Natural killer cell (primary cell): ENCODE data around the gene C1orf115. TPM values are rescaled to one million over a fixed set of nuclear protein-coding genes. Genes with fewer than 3 reads are reported as not detected.
"Not testable (repeated sequence)": the region's sequence is repeated elsewhere in the genome, so short reads cannot be mapped to it uniquely, and the experiment has no call there.

Experiments
- ATAC-seq, 3 donors: fragments of 150-1000 bp in 2 of 3; fragments of 200-7000 bp in 1 of 3; cut with Tn5 transposase; 1 replicate in 1 of 3; 2 replicates in 2 of 3; pipeline ENCODE4 v1.10.0; 2021; ENCODE audit warnings: mild to moderate bottlenecking in 2 of 3, moderate library complexity in 2 of 3
- DNase-seq, 2 donors: peaks; one replicate each; pipeline versions ENCODE4 v3.0.0 to v3.0.0-alpha.2; 2013 to 2021; ENCODE audit warnings: mixed read lengths in 1 of 2
- H3K27ac ChIP-seq: one replicate; pipeline ENCODE4 v1.5.1; 2013; ENCODE audit warnings: mild to moderate bottlenecking, low read length
- H3K27me3 ChIP-seq: one replicate; pipeline ENCODE4 v1.6.1; 2013; ENCODE audit warnings: low read length; ENCODE audit not compliant: control insufficient read depth, insufficient read depth
- H3K36me3 ChIP-seq: one replicate; pipeline ENCODE4 v1.6.1; 2013; ENCODE audit warnings: low read length; ENCODE audit not compliant: control insufficient read depth, insufficient read depth
- H3K4me1 ChIP-seq: one replicate; pipeline ENCODE4 v1.6.1; 2013; ENCODE audit warnings: low read length; ENCODE audit not compliant: control insufficient read depth, insufficient read depth
- H3K4me3 ChIP-seq: one replicate; pipeline ENCODE4 v1.5.1; 2013; ENCODE audit warnings: low read length
- H3K9me3 ChIP-seq: one replicate; pipeline ENCODE4 v1.6.1; 2013; ENCODE audit warnings: low read length; ENCODE audit not compliant: control insufficient read depth, insufficient read depth
- H3K27ac Mint-ChIP-seq, 2 donors: one replicate each; pipeline ENCODE4 v1.8.0; 2022; ENCODE audit warnings: mild to moderate bottlenecking in 2 of 2, mixed read lengths in 2 of 2, moderate library complexity in 1 of 2
- H3K27me3 Mint-ChIP-seq, 2 donors: one replicate each; pipeline ENCODE4 v1.8.0; 2022; ENCODE audit warnings: low read depth in 2 of 2, mixed read lengths in 2 of 2
- H3K36me3 Mint-ChIP-seq: one replicate; pipeline ENCODE4 v1.8.0; 2022; ENCODE audit warnings: mixed read lengths
- H3K4me1 Mint-ChIP-seq, 2 donors: one replicate each; pipeline ENCODE4 v1.8.0; 2022; ENCODE audit warnings: mixed read lengths in 2 of 2
- H3K4me3 Mint-ChIP-seq: one replicate; pipeline ENCODE4 v1.8.0; 2022; ENCODE audit warnings: mild to moderate bottlenecking, moderate library complexity, mixed read lengths
- H3K9me3 Mint-ChIP-seq, 2 donors: one replicate each; pipeline ENCODE4 v1.8.0; 2022; ENCODE audit warnings: mixed read lengths in 2 of 2
- WGBS: methylation state at CpG from one replicate; pipeline ENCODE4 v1.1.7; 2013; ENCODE audit warnings: missing lambda C conversion rate; ENCODE audit not compliant: insufficient coverage; 5-methylcytosine and 5-hydroxymethylcytosine counted together
- intact Hi-C: fragments of 100-400 bp; cut with micrococcal nuclease; formaldehyde crosslinking; loops from one replicate; pipeline ENCODE4 v1.14.2; 2022
- total RNA-seq, 4 donors: library from RNA; stranded (reverse); fragments of 120-200 nt in 1 of 4; gene quantifications; one replicate each; pipeline versions ENCODE4 v1.2.3 to v1.2.4, GENCODE V29; 2013 to 2022
- TF ChIP-seq, protein P1 (sequence below): fragments of 200-600 bp; IDR thresholded peaks from one replicate; pipeline ENCODE4 v1.8.0; 2022; ENCODE audit warnings: antibody characterized with exemption

The C1orf115 gene
- total RNA-seq, 3 donors from 2014 or later (not counting 1 experiment from before 2014, with no cell fraction given): 0.33 to 1.3 (median 0.75) TPM

DNA sequence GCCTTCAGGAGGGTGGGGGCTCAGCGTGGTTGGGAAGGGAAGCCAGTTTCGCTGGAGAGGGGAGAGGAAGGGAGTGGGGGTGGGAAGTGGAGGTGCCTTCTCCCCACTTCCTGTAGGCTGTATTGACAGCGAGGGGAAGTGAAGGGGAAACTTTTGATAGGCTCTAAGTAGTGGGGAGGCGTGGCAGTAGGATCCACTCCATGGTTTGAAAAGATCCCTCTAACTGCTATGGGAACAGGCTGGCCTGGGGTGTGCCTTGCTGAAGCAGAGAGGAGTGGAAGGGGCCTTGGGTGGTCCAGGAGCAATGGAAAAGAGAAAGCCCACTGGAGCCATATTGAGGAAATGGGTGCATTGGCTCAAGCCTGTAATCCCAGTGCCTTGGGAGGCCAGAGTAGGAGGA is 20.2 kb downstream of the C1orf115 start:
- ATAC-seq: no peak
- H3K36me3 ChIP-seq: no peaks in the 10 kb centered on the region
- DNase-seq: no peak
- Mint-ChIP-seq H3K4me1 (no peaks in the 10 kb centered on the region), H3K4me3 (no peak overlapping the region), H3K36me3 (no peaks in the 10 kb centered on the region), H3K9me3 (no peaks in the 10 kb centered on the region), H3K27me3 (peaks cover under 1 to 11% of the 10 kb centered on the region in 2 donors), H3K27ac (no peak overlapping the region)
- no peak overlapping the region for H3K27ac ChIP-seq
- intact Hi-C loops: no loop called here
- H3K9me3 ChIP-seq: no peaks in the 10 kb centered on the region
- TF ChIP-seq, protein P1, sequence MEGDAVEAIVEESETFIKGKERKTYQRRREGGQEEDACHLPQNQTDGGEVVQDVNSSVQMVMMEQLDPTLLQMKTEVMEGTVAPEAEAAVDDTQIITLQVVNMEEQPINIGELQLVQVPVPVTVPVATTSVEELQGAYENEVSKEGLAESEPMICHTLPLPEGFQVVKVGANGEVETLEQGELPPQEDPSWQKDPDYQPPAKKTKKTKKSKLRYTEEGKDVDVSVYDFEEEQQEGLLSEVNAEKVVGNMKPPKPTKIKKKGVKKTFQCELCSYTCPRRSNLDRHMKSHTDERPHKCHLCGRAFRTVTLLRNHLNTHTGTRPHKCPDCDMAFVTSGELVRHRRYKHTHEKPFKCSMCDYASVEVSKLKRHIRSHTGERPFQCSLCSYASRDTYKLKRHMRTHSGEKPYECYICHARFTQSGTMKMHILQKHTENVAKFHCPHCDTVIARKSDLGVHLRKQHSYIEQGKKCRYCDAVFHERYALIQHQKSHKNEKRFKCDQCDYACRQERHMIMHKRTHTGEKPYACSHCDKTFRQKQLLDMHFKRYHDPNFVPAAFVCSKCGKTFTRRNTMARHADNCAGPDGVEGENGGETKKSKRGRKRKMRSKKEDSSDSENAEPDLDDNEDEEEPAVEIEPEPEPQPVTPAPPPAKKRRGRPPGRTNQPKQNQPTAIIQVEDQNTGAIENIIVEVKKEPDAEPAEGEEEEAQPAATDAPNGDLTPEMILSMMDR: no peak
- 54% methylated on average over 4 of the region's 4 CpGs for WGBS
- H3K4me3 ChIP-seq: no peak overlapping the region
- no peaks in the 10 kb centered on the region for H3K4me1 ChIP-seq
- H3K27me3 ChIP-seq: no peaks in the 10 kb centered on the region

- H3K4me1 Mint-ChIP-seq: no peaks in the 10 kb centered on the region
- H3K27me3 ChIP-seq: no peaks in the 10 kb centered on the region
- no peak overlapping the region for H3K27ac Mint-ChIP-seq
- no peak overlapping the region for H3K27ac ChIP-seq
- H3K9me3 Mint-ChIP-seq: no peaks in the 10 kb centered on the region
- no peak overlapping the region for H3K4me3 Mint-ChIP-seq
- peaks cover 0 to 19% of the 10 kb centered on the region in 2 donors for H3K27me3 Mint-ChIP-seq
- intact Hi-C loops: no loop called here
- H3K9me3 ChIP-seq: no peaks in the 10 kb centered on the region
- ATAC-seq: peak in 1 of 3 donors; percentile 38
- H3K36me3 Mint-ChIP-seq: no peaks in the 10 kb centered on the region
- TF ChIP-seq, protein P1: no peak
- 73% methylated on average over 9 of the region's 9 CpGs for WGBS
- H3K4me1 ChIP-seq: no peaks in the 10 kb centered on the region
- no peak overlapping the region for H3K4me3 ChIP-seq
- DNase-seq: no peak
- H3K36me3 ChIP-seq: no peaks in the 10 kb centered on the region
Observed at GRCh38 chr1:220711056-220711809, 21.1 kb downstream of the C1orf115 start.

DNA sequence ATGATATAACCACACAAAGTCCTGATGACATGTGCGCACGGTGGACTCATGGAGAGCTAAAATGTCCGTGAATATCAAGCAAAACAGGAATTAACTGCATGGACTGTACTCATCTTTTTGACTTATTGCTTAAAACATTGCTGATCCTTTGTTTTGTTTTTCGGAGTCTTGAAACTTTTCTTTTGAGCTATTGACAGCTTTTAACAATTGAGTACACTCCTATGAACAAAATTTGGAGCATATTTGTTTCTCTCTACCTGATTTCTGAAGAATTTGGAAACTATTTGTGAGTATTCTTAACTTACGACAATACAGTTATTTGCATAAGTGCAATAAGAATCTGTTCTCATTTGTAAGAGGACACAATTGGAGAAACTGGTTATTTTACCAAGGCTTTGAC is 25.8 kb downstream of the C1orf115 start:
- H3K36me3 Mint-ChIP-seq, ATAC-seq: not testable (repeated sequence)
- WGBS: 97% methylated on average over 5 of the region's 5 CpGs

DNA sequence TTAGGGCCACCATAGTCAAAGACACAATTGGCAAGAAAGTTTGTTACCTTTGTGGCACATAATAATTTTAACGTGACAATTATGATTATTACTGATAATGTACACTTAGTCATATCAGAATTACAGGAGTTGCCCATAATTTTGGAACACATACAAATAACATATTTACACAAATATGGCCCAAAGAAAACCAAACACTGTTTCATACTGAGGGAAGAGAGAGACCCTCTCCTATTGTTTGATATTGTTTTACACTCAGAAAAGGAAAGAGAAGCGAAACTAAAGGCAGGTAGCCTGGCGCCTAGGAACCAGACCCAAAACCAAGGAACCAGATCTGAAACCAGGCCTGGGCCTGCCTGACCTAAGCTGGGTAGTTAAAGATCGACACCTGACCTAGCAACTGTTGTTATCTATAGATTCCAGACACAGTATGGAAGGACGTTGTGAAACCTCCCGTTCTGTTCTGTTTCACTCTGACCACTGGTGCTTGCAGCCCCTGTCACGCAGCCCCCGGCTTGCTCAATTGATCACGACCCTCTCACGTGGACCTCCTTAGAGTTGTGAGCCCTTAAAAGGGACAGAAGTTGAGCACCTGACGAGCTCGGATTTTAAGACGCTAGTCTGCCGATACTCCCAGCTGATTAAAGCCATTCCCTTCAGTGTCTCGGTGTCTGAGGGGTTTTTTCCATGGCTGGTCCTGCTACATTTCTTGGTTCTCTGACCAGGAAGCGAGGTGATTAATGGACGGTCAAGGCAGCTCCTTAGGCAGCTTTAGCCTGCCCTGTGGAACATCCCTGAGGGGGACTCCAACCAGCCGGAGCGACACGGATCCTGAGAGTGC is 27.9 kb downstream of the C1orf115 start:
- TF ChIP-seq, protein P1: no peak
- no peaks in the 10 kb centered on the region for H3K36me3 Mint-ChIP-seq
- H3K27me3 Mint-ChIP-seq: peaks cover 19 to 50% of the 10 kb centered on the region in 2 donors
- Histone ChIP-seq H3K27ac (no peak overlapping the region), H3K27me3 (no peaks in the 10 kb centered on the region), H3K36me3 (no peaks in the 10 kb centered on the region), H3K9me3 (no peaks in the 10 kb centered on the region), H3K4me3 (no peak overlapping the region), H3K4me1 (no peaks in the 10 kb centered on the region)
- no peak for ATAC-seq
- intact Hi-C loops: no loop called here
- H3K9me3 Mint-ChIP-seq: no peaks in the 10 kb centered on the region
- WGBS: 85% methylated on average over 19 of the region's 20 CpGs
- H3K4me3 Mint-ChIP-seq: no peak overlapping the region
- H3K4me1 Mint-ChIP-seq: no peaks in the 10 kb centered on the region
- no peak for DNase-seq
- no peak overlapping the region for H3K27ac Mint-ChIP-seq

More for the DNA sequence above, 25.8 kb downstream of the C1orf115 start:
- H3K27me3 ChIP-seq, intact Hi-C loops, DNase-seq, H3K27ac ChIP-seq, H3K4me1 Mint-ChIP-seq, H3K4me3 ChIP-seq, H3K9me3 ChIP-seq, H3K4me1 ChIP-seq, H3K9me3 Mint-ChIP-seq, H3K27ac Mint-ChIP-seq, H3K36me3 ChIP-seq, H3K4me3 Mint-ChIP-seq: not testable (repeated sequence)
- peaks cover 19 to 50% of the 10 kb centered on the region in 2 donors for H3K27me3 Mint-ChIP-seq

GRCh38 chr1:220721266-220721665 is 31.1 kb downstream of the C1orf115 start:
- H3K4me1 ChIP-seq, H3K4me3 Mint-ChIP-seq, H3K27me3 ChIP-seq, H3K4me1 Mint-ChIP-seq, H3K4me3 ChIP-seq, H3K27ac ChIP-seq, H3K9me3 ChIP-seq, H3K36me3 ChIP-seq, intact Hi-C loops, H3K36me3 Mint-ChIP-seq, ATAC-seq, DNase-seq, H3K9me3 Mint-ChIP-seq, H3K27ac Mint-ChIP-seq: not testable (repeated sequence)
- WGBS: 33% methylated on average over 5 of the region's 7 CpGs
- peaks cover 26 to 36% of the 10 kb centered on the region in 2 donors for H3K27me3 Mint-ChIP-seq
